OCI-LY3 (cell line): ENCODE data around the gene ZFP92.

ENCODE experiments used
- H2AFZ ChIP-seq: fragments of 200-600, 300-600 bp; shearing (Covaris generic); 2 replicates; pipeline ENCODE4 v1.6.0; 2014; ENCODE audit warnings: antibody characterized with exemption, low read depth, low read length
- H3K27ac ChIP-seq: fragments of 200-600, 300-600 bp; sonication (generic); 2 replicates; pipeline ENCODE4 v1.5.1; 2014; ENCODE audit warnings: mild to moderate bottlenecking, low read length, moderate library complexity, mixed read lengths
- H3K27me3 ChIP-seq: fragments of 200-600, 300-600 bp; sonication (generic); 2 replicates; pipeline ENCODE4 v1.6.1; 2014; ENCODE audit warnings: low read depth, low read length, mixed read lengths
- H3K36me3 ChIP-seq: fragments of 200-600, 300-600 bp; sonication (generic); replicated peaks from 2 replicates; pipeline ENCODE3; 2014; ENCODE audit warnings: low read depth, low read length, mixed read lengths
- H3K4me1 ChIP-seq: fragments of 300-600, 200-600 bp; sonication (generic); 2 replicates; pipeline ENCODE4 v1.6.1; 2014; ENCODE audit warnings: low read length, mixed read lengths
- H3K4me2 ChIP-seq: fragments of 200-600, 300-600 bp; sonication (generic); 2 replicates; pipeline ENCODE4 v1.6.1; 2014; ENCODE audit warnings: low read length, mixed read lengths
- H3K4me3 ChIP-seq: fragments of 300-600, 200-600 bp; sonication (generic); 2 replicates; pipeline ENCODE4 v1.5.1; 2014; ENCODE audit warnings: antibody characterized with exemption, mild to moderate bottlenecking, low read length, moderate library complexity
- H3K79me2 ChIP-seq: fragments of 300-600, 200-600 bp; shearing (Covaris generic); 2 replicates; pipeline ENCODE4 v1.6.1; 2014; ENCODE audit warnings: mild to moderate bottlenecking, low read length, mixed read lengths
- H3K9ac ChIP-seq: fragments of 300-600, 200-600 bp; shearing (Covaris generic); 2 replicates; pipeline ENCODE4 v1.6.0; 2014; ENCODE audit warnings: mild to moderate bottlenecking, low read length, moderate library complexity
- H3K9me3 ChIP-seq: fragments of 200-600, 300-600 bp; shearing (Covaris generic); 2 replicates; pipeline ENCODE4 v1.6.1; 2014; ENCODE audit warnings: low read length, mixed read lengths; ENCODE audit not compliant: insufficient read depth
- H4K20me1 ChIP-seq: fragments of 200-600, 300-600 bp; sonication (generic); 2 replicates; pipeline ENCODE4 v1.6.1; 2016; ENCODE audit warnings: low read length, mixed read lengths; ENCODE audit not compliant: insufficient read depth
- CTCF ChIP-seq: fragments of 200-600, 300-600 bp; sonication (generic); IDR thresholded peaks from 2 replicates; pipeline ENCODE4 v1.5.1; 2014; ENCODE audit warnings: antibody characterized with exemption, low read length, low read depth
- EZH2phosphoT487 ChIP-seq: fragments of 200-600 bp; shearing (Covaris generic); IDR thresholded peaks from 2 replicates; pipeline ENCODE4 v1.6.1; 2018; ENCODE audit warnings: antibody characterized with exemption, mixed run types, low read depth

The ZFP92 gene

GRCh38 chrX:153409414-153410101 lies 1.7 kb upstream of the ZFP92 start:
- no peak overlapping the region for H2AFZ ChIP-seq
- H3K36me3 ChIP-seq: no peaks in the 10 kb centered on the region
- no peak for TF ChIP-seq EZH2phosphoT487
- no peak for TF ChIP-seq CTCF
- H3K4me1 ChIP-seq: peaks cover 15% of the 10 kb centered on the region
- H3K9me3 ChIP-seq: no peaks in the 10 kb centered on the region
- H3K27me3 ChIP-seq: no peaks in the 10 kb centered on the region
- no peaks in the 10 kb centered on the region for H4K20me1 ChIP-seq
- H3K27ac ChIP-seq: no peak overlapping the region
- H3K4me2 ChIP-seq: no peak overlapping the region
- H3K4me3 ChIP-seq: no peak overlapping the region
- peaks cover 7% of the 10 kb centered on the region; the same call in 1 of the 2 replicates for H3K79me2 ChIP-seq
- no peak overlapping the region for H3K9ac ChIP-seq

GRCh38 chrX:153410373-153410772 lies 899 bp upstream of the ZFP92 start:
- Histone ChIP-seq H3K9me3 (no peaks in the 10 kb centered on the region), H3K36me3 (no peaks in the 10 kb centered on the region), H3K4me3 (no peak overlapping the region), H3K9ac (no peak overlapping the region), H3K27me3 (no peaks in the 10 kb centered on the region), H3K4me2 (no peak overlapping the region), H2AFZ (no peak overlapping the region), H3K79me2 (peaks cover 7% of the 10 kb centered on the region; the same call in 1 of the 2 replicates), H4K20me1 (no peaks in the 10 kb centered on the region), H3K4me1 (peaks cover 15% of the 10 kb centered on the region), H3K27ac (no peak overlapping the region)
- TF ChIP-seq EZH2phosphoT487: no peak
- no peak for TF ChIP-seq CTCF

GRCh38 chrX:153410888-153411254 lies 401 bp upstream of the ZFP92 start:
- peaks cover 15% of the 10 kb centered on the region for H3K4me1 ChIP-seq
- H3K9ac ChIP-seq: peak overlapping the region; percentile 81; the same call in 1 of the 2 replicates
- no peak for TF ChIP-seq EZH2phosphoT487
- no peak for TF ChIP-seq CTCF
- no peaks in the 10 kb centered on the region for H3K27me3 ChIP-seq
- H3K4me3 ChIP-seq: peak overlapping the region; percentile 98
- no peaks in the 10 kb centered on the region for H3K36me3 ChIP-seq
- peak overlapping the region; percentile 99 for H3K4me2 ChIP-seq
- H4K20me1 ChIP-seq: no peaks in the 10 kb centered on the region
- H3K27ac ChIP-seq: no peak overlapping the region
- peak overlapping the region; percentile 82 for H2AFZ ChIP-seq
- no peaks in the 10 kb centered on the region for H3K9me3 ChIP-seq
- H3K79me2 ChIP-seq: peaks cover 7% of the 10 kb centered on the region; the same call in 1 of the 2 replicates

- Histone ChIP-seq H3K27ac (no peak overlapping the region), H3K27me3 (no peaks in the 10 kb centered on the region), H3K79me2 (peaks cover 7% of the 10 kb centered on the region; the same call in 1 of the 2 replicates), H3K4me2 (peak overlapping the region; percentile 99), H4K20me1 (no peaks in the 10 kb centered on the region), H3K9ac (peak overlapping the region; percentile 81), H3K36me3 (no peaks in the 10 kb centered on the region), H3K4me3 (peak overlapping the region; percentile 98), H3K9me3 (no peaks in the 10 kb centered on the region), H3K4me1 (peaks cover 15% of the 10 kb centered on the region), H2AFZ (peak overlapping the region; percentile 47)
- TF ChIP-seq CTCF (no peak), EZH2phosphoT487 (no peak)
Measured at GRCh38 chrX:153411988-153412574, 809 bp downstream of the ZFP92 start.
